ENCODE data around the gene TBC1D9B. TPM values are rescaled to one million over a fixed set of nuclear protein-coding genes. Genes with fewer than 3 reads are reported as not detected.

TBC1D9B gene
- total and polyA plus RNA-seq, 8 donors = 80.6 to 124 (median 97.0) TPM

- ATAC-seq (no peak), DNase-seq (no peak)
- H3K27ac ChIP-seq = no peak overlapping the region
- H3K36me3 ChIP-seq = peaks cover 0 to 78% of the 10 kb centered on the region in 2 donors
- no peak overlapping the region for H3K4me3 ChIP-seq
- H3K9me3 ChIP-seq = no peaks in the 10 kb centered on the region
- H3K27me3 ChIP-seq = no peaks in the 10 kb centered on the region
- intact Hi-C loops (cut with DNase I) = loop anchor here in 1 of 2 donors (10.0 kb wide), 1 partner anchor 137 kb away; no protein-coding TSS in a partner anchor
- H3K4me1 ChIP-seq = peaks cover 0 to 13% of the 10 kb centered on the region in 2 donors
- no peak for TF ChIP-seq CTCF (IDR thresholded peaks at IDR 0.05)
These were observed 6.2 kb downstream of the TBC1D9B start for GRCh38 chr5:179901462-179901861.

GRCh38 chr5:179900711-179901110 lies 7.0 kb downstream of the TBC1D9B start:
- Histone ChIP-seq H3K36me3 (peaks cover 0 to 86% of the 10 kb centered on the region in 2 donors), H3K27ac (no peak overlapping the region), H3K27me3 (no peaks in the 10 kb centered on the region), H3K4me3 (no peak overlapping the region), H3K4me1 (peaks cover 0 to 6% of the 10 kb centered on the region in 2 donors), H3K9me3 (no peaks in the 10 kb centered on the region)
- no peak for TF ChIP-seq CTCF (IDR thresholded peaks at IDR 0.05)
- intact Hi-C loops (cut with DNase I) = loop anchor here in 1 of 2 donors (10.0 kb wide), 1 partner anchor 136 kb away; no protein-coding TSS in a partner anchor
- ATAC-seq (no peak), DNase-seq (no peak)

- Histone ChIP-seq H3K27me3 (no peaks in the 10 kb centered on the region), H3K4me1 (peaks cover 0 to 5% of the 10 kb centered on the region in 2 donors), H3K27ac (no peak overlapping the region), H3K36me3 (peaks cover 0 to 91% of the 10 kb centered on the region in 2 donors), H3K9me3 (no peaks in the 10 kb centered on the region), H3K4me3 (no peak overlapping the region)
- no peak for TF ChIP-seq CTCF (IDR thresholded peaks at IDR 0.05)
- ATAC-seq = no peak
- DNase-seq = no peak
- intact Hi-C loops (cut with DNase I) = loop anchor here in 1 of 2 donors (10.0 kb wide), 1 partner anchor 135 kb away; no protein-coding TSS in a partner anchor
These were observed 7.5 kb downstream of the TBC1D9B start for GRCh38 chr5:179900206-179900605.

GRCh38 chr5:179895861-179896260 lies 11.8 kb downstream of the TBC1D9B start:
- ATAC-seq (no peak), DNase-seq (no peak)
- no peak for TF ChIP-seq CTCF (IDR thresholded peaks at IDR 0.05)
- no peak overlapping the region for H3K27ac ChIP-seq
- no peak overlapping the region for H3K4me3 ChIP-seq
- H3K36me3 ChIP-seq = peaks cover 0 to 97% of the 10 kb centered on the region in 2 donors
- intact Hi-C loops (cut with DNase I) = no loop called here
- no peaks in the 10 kb centered on the region for H3K27me3 ChIP-seq
- H3K4me1 ChIP-seq = no peaks in the 10 kb centered on the region
- H3K9me3 ChIP-seq = no peaks in the 10 kb centered on the region

GRCh38 chr5:179893958-179894895 lies 13.5 kb downstream of the TBC1D9B start:
- Histone ChIP-seq H3K27ac (no peak overlapping the region), H3K36me3 (peaks cover 0 to 100% of the 10 kb centered on the region in 2 donors), H3K9me3 (no peaks in the 10 kb centered on the region), H3K4me1 (no peaks in the 10 kb centered on the region), H3K4me3 (no peak overlapping the region), H3K27me3 (no peaks in the 10 kb centered on the region)
- intact Hi-C loops (cut with DNase I) = no loop called here
- no peak for DNase-seq
- ATAC-seq = no peak
- TF ChIP-seq CTCF (IDR thresholded peaks at IDR 0.05) = no peak
